Measurements from ENCODE around the gene TRIM33. TPM values are rescaled to one million over a fixed set of nuclear protein-coding genes. Genes with fewer than 3 reads are reported as not detected.

Gene TRIM33
- polyA plus RNA-seq, 1 donor (not counting 4 experiments of a cell fraction or from before 2014, with no cell fraction given) = 26.4 TPM

DNA sequence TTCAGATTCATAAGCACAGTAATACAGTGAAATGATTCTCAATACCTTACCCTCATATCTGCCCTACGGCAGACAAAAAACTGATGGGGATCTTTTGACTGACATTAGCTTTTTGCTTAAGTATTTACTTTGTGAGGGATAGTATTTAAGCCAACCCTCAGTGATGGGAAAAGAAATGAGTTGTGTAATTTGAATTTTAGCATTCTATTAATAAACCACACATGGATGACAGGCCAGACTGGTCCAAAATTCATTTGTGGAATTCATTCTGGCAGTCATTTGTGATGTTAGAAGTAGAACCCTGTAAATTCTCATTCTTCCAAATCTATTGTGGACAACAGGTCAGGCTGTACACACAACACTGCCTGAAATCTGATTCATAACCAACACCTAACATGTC, 14.9 kb downstream of the TRIM33 start:
- Histone ChIP-seq H3K9me3 (ENCODE audit: control insufficient read depth, low read depth, low read length) (no peaks in the 10 kb centered on the region), H4K20me1 (ENCODE audit: control insufficient read depth, extremely low read depth, insufficient read depth, low read length) (peaks cover 2% of the 10 kb centered on the region), H3K9me1 (ENCODE audit: control insufficient read depth, extremely low read depth, insufficient read depth, low read length) (no peaks in the 10 kb centered on the region), H3K79me2 (ENCODE audit: control insufficient read depth, insufficient read depth, low read length) (peaks cover 94% of the 10 kb centered on the region), H2AFZ (ENCODE audit: control insufficient read depth, low read length) (no peak overlapping the region), H3K27ac (ENCODE audit: control insufficient read depth, insufficient read depth, low read length) (no peak overlapping the region), H3K27me3 (ENCODE audit: control insufficient read depth, extremely low read depth, insufficient read depth, low read length) (no peaks in the 10 kb centered on the region), H3K36me3 (ENCODE audit: control insufficient read depth in 2 of 2, extremely low read depth in 1 of 2, insufficient read depth in 2 of 2, low read length in 2 of 2) (no peaks in the 10 kb centered on the region), H3K4me3 (ENCODE audit: control insufficient read depth in 2 of 3, extremely low read depth in 1 of 3, insufficient read depth in 2 of 3, low read depth in 1 of 3, low read length in 3 of 3) (no peak overlapping the region), H3K4me2 (ENCODE audit: control insufficient read depth, extremely low read depth, insufficient read depth, low read depth, low read length) (no peak overlapping the region), H3K9ac (ENCODE audit: control insufficient read depth, extremely low read depth, insufficient read depth, low read length) (no peak overlapping the region), H3K4me1 (ENCODE audit: control insufficient read depth, extremely low read depth, insufficient read depth, low read length) (no peaks in the 10 kb centered on the region)
- dilution Hi-C loops (cut with MboI; ENCODE audit: extremely low pct_ligation_motif_present, low sequenced_read_pairs) = no loop called here
- TF ChIP-seq EZH2 (IDR thresholded peaks at IDR 0.05; ENCODE audit: low read length) = no peak
- TF ChIP-seq, protein P1, sequence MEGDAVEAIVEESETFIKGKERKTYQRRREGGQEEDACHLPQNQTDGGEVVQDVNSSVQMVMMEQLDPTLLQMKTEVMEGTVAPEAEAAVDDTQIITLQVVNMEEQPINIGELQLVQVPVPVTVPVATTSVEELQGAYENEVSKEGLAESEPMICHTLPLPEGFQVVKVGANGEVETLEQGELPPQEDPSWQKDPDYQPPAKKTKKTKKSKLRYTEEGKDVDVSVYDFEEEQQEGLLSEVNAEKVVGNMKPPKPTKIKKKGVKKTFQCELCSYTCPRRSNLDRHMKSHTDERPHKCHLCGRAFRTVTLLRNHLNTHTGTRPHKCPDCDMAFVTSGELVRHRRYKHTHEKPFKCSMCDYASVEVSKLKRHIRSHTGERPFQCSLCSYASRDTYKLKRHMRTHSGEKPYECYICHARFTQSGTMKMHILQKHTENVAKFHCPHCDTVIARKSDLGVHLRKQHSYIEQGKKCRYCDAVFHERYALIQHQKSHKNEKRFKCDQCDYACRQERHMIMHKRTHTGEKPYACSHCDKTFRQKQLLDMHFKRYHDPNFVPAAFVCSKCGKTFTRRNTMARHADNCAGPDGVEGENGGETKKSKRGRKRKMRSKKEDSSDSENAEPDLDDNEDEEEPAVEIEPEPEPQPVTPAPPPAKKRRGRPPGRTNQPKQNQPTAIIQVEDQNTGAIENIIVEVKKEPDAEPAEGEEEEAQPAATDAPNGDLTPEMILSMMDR (optimal IDR thresholded peaks at IDR 0.05 in 1 of 3, IDR thresholded peaks at IDR 0.05 in 1 of 3, conservative IDR thresholded peaks at IDR 0.05 in 1 of 3; ENCODE audit: extremely low read depth in 1 of 3, insufficient read depth in 2 of 3, low read length in 3 of 3) = no peak
- no peak for DNase-seq (ENCODE audit: low read depth, low spot score)
- FAIRE-seq = no peak

DNA sequence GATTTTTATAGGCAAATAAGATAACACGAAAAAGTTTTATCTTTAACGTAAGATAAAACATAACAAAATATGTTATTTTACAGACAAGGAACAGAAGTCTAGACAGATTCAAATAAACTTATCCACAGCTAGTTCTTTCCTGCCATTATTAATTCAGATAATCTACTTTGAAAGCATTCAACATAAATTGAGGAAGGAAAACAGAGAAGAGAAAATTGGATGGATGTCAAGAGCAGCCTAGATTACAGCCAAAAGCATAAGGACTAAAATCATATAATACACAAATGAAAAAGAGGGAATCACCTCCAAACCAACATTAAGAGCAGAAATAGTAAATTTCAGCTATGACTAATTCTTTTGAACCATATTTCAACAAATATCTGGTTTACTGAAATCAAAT, 15.5 kb downstream of the TRIM33 start:
- H4K20me1 ChIP-seq (ENCODE audit: control insufficient read depth, extremely low read depth, insufficient read depth, low read length) = peaks cover 2% of the 10 kb centered on the region
- TF ChIP-seq, protein P1 (optimal IDR thresholded peaks at IDR 0.05 in 1 of 3, IDR thresholded peaks at IDR 0.05 in 1 of 3, conservative IDR thresholded peaks at IDR 0.05 in 1 of 3; ENCODE audit: extremely low read depth in 1 of 3, insufficient read depth in 2 of 3, low read length in 3 of 3) = no peak
- no peak for TF ChIP-seq EZH2 (IDR thresholded peaks at IDR 0.05; ENCODE audit: low read length)
- no peak for FAIRE-seq

More for the DNA sequence above, 15.5 kb downstream of the TRIM33 start:
- dilution Hi-C loops (cut with MboI; ENCODE audit: extremely low pct_ligation_motif_present, low sequenced_read_pairs) = no loop called here
- Histone ChIP-seq H3K27me3 (ENCODE audit: control insufficient read depth, extremely low read depth, insufficient read depth, low read length) (no peaks in the 10 kb centered on the region), H3K36me3 (ENCODE audit: control insufficient read depth in 2 of 2, extremely low read depth in 1 of 2, insufficient read depth in 2 of 2, low read length in 2 of 2) (no peaks in the 10 kb centered on the region), H3K9me3 (ENCODE audit: control insufficient read depth, low read depth, low read length) (no peaks in the 10 kb centered on the region), H3K4me3 (ENCODE audit: control insufficient read depth in 2 of 3, extremely low read depth in 1 of 3, insufficient read depth in 2 of 3, low read depth in 1 of 3, low read length in 3 of 3) (no peak overlapping the region), H2AFZ (ENCODE audit: control insufficient read depth, low read length) (no peak overlapping the region), H3K9ac (ENCODE audit: control insufficient read depth, extremely low read depth, insufficient read depth, low read length) (no peak overlapping the region), H3K9me1 (ENCODE audit: control insufficient read depth, extremely low read depth, insufficient read depth, low read length) (no peaks in the 10 kb centered on the region), H3K4me2 (ENCODE audit: control insufficient read depth, extremely low read depth, insufficient read depth, low read depth, low read length) (no peak overlapping the region), H3K4me1 (ENCODE audit: control insufficient read depth, extremely low read depth, insufficient read depth, low read length) (no peaks in the 10 kb centered on the region), H3K79me2 (ENCODE audit: control insufficient read depth, insufficient read depth, low read length) (peaks cover 96% of the 10 kb centered on the region), H3K27ac (ENCODE audit: control insufficient read depth, insufficient read depth, low read length) (no peak overlapping the region)
- no peak for DNase-seq (ENCODE audit: low read depth, low spot score)
